IMR-90 (cell line): ENCODE results near the gene TBC1D22A. TPM values are rescaled to one million over a fixed set of nuclear protein-coding genes. Genes with fewer than 3 reads are reported as not detected.

ENCODE experiments used
- ATAC-seq: fragments of 200-7000 bp; cut with Tn5 transposase; 2 replicates; pipeline ENCODE4 v1.9.1; 2020; ENCODE audit warnings: low read depth, mild to moderate bottlenecking, moderate library complexity
- BruUV-seq: library from RNA; stranded (reverse); fragments of 400-500 nt; replicated peaks from 2 replicates; lab custom pipeline; 2021; lab: Mats Ljungman, UMichigan
- CTCF ChIA-PET: fragments of 300-600 bp; formaldehyde crosslinking; extraction: SDS; loops from one replicate; lab custom pipeline; 2021; ENCODE audit warnings: antibody characterized with exemption; lab: Yijun Ruan, JAX
- POLR2A ChIA-PET: fragments of 300-600 bp; sonication (Branson Sonifier 250); formaldehyde crosslinking; loops from one replicate; lab custom pipeline; 2022; ENCODE audit warnings: antibody characterized with exemption; ENCODE audit not compliant: unreplicated experiment; lab: Charles Lee
- DNase-seq: peaks from one replicate; pipeline ENCODE4 v3.0.0; 2013
- H2AFZ ChIP-seq: replicated peaks from 2 replicates; pipeline ENCODE3; 2013; ENCODE audit warnings: low read length, mild to moderate bottlenecking; ENCODE audit not compliant: poor library complexity
- H2AK5ac ChIP-seq: 2 replicates; pipeline ENCODE4 v1.6.1; 2013; ENCODE audit warnings: low read depth, low read length, inconsistent platforms
- H2AK9ac ChIP-seq: replicated peaks from 2 replicates; pipeline ENCODE3; 2013; ENCODE audit warnings: mild to moderate bottlenecking, low read depth, low read length, moderate library complexity; ENCODE audit not compliant: poor library complexity
- H2BK120ac ChIP-seq: 2 replicates; pipeline ENCODE4 v1.6.1; 2013; ENCODE audit warnings: low read depth, low read length, inconsistent platforms
- H2BK15ac ChIP-seq: 3 replicates; pipeline ENCODE4 v1.6.1; 2013; ENCODE audit warnings: low read depth, low read length, inconsistent platforms
- H2BK20ac ChIP-seq: 2 replicates; pipeline ENCODE4 v1.6.1; 2013; ENCODE audit warnings: low read depth, mild to moderate bottlenecking, inconsistent platforms, low read length, moderate library complexity
- H2BK5ac ChIP-seq: 2 replicates; pipeline ENCODE4 v1.6.1; 2013; ENCODE audit warnings: mild to moderate bottlenecking, low read depth, low read length, inconsistent platforms; ENCODE audit not compliant: poor library complexity, severe bottlenecking
- H3K14ac ChIP-seq: replicated peaks from 2 replicates; pipeline ENCODE4 v1.6.1; 2013; ENCODE audit warnings: low read depth, low read length, inconsistent platforms
- H3K18ac ChIP-seq: 2 replicates; pipeline ENCODE4 v1.6.1; 2013; ENCODE audit warnings: low read depth, low read length, control low read depth
- H3K23ac ChIP-seq: 2 replicates; pipeline ENCODE4 v1.6.1; 2013; ENCODE audit warnings: low read depth, low read length, inconsistent platforms
- H3K27ac ChIP-seq: 2 replicates; pipeline ENCODE4 v1.5.1; 2013; ENCODE audit warnings: mild to moderate bottlenecking, control low read depth, low read length; ENCODE audit not compliant: insufficient read depth
- H3K27me3 ChIP-seq: 2 replicates; pipeline ENCODE4 v1.6.1; 2013; ENCODE audit warnings: low read length; ENCODE audit not compliant: control insufficient read depth, insufficient read depth
- H3K36me3 ChIP-seq: 2 replicates; pipeline ENCODE4 v1.6.1; 2013; ENCODE audit warnings: low read length, mixed read lengths; ENCODE audit not compliant: control insufficient read depth, insufficient read depth
- H3K4ac ChIP-seq: 2 replicates; pipeline ENCODE4 v1.6.1; 2013; ENCODE audit warnings: low read depth, low read length, inconsistent platforms
- H3K4me1 ChIP-seq: 2 replicates; pipeline ENCODE4 v1.6.1; 2013; ENCODE audit warnings: low read length, mixed read lengths; ENCODE audit not compliant: control insufficient read depth, insufficient read depth
- H3K4me2 ChIP-seq: 2 replicates; pipeline ENCODE4 v1.6.1; 2013; ENCODE audit warnings: low read depth, mild to moderate bottlenecking, control low read depth, low read length, moderate library complexity
- H3K4me3 ChIP-seq: 2 replicates; pipeline ENCODE4 v1.5.1; 2013; ENCODE audit warnings: low read depth, mild to moderate bottlenecking, control low read depth, low read length, moderate library complexity; ENCODE audit not compliant: insufficient read depth
- H3K56ac ChIP-seq: 2 replicates; pipeline ENCODE4 v1.6.1; 2013; ENCODE audit warnings: low read length, inconsistent platforms; ENCODE audit not compliant: insufficient read depth; ENCODE audit errors: extremely low read depth
- H3K79me1 ChIP-seq, 2 experiments: 2 replicates each; pipeline ENCODE4 v1.6.1; 2013; ENCODE audit warnings: low read length in 2 of 2, inconsistent platforms in 1 of 2, low read depth in 1 of 2
- H3K9ac ChIP-seq: 2 replicates; pipeline ENCODE4 v1.6.1; 2013; ENCODE audit warnings: low read depth, low read length, control low read depth
- H3K9me1 ChIP-seq: 2 replicates; pipeline ENCODE4 v1.6.1; 2013; ENCODE audit warnings: low read length, inconsistent platforms; ENCODE audit not compliant: insufficient read depth
- H3K9me3 ChIP-seq: 2 replicates; pipeline ENCODE4 v1.6.1; 2013; ENCODE audit warnings: low read length; ENCODE audit not compliant: control insufficient read depth, insufficient read depth
- H4K20me1 ChIP-seq: 2 replicates; pipeline ENCODE4 v1.6.1; 2013; ENCODE audit warnings: low read length, inconsistent platforms; ENCODE audit not compliant: insufficient read depth
- H4K5ac ChIP-seq: 2 replicates; pipeline ENCODE4 v1.6.1; 2013; ENCODE audit warnings: mild to moderate bottlenecking, low read depth, low read length, control low read depth
- H4K8ac ChIP-seq, 2 experiments: 2 replicates each; pipeline ENCODE4 v1.6.1; 2013; ENCODE audit warnings: low read depth in 2 of 2, low read length in 2 of 2, control low read depth in 1 of 2, inconsistent platforms in 1 of 2
- H4K91ac ChIP-seq: 2 replicates; pipeline ENCODE4 v1.6.1; 2013; ENCODE audit warnings: low read depth, low read length, inconsistent platforms; ENCODE audit not compliant: insufficient read depth
- BHLHE40 ChIP-seq: fragments of 150-350 bp; IDR thresholded peaks from 2 replicates; pipeline ENCODE4 v1.6.1; 2016; ENCODE audit warnings: mild to moderate bottlenecking, low read depth, low read length
- CEBPB ChIP-seq: IDR thresholded peaks from 2 replicates; pipeline ENCODE4 v1.6.1; 2012; ENCODE audit warnings: low read depth, low read length, improper control_type of control experiment
- CTCF ChIP-seq: conservative IDR thresholded peaks from 2 replicates; pipeline ENCODE4 v1.5.1; 2012; ENCODE audit warnings: mild to moderate bottlenecking, low read depth, low read length, improper control_type of control experiment
- FOS ChIP-seq: fragments of 150-350 bp; IDR thresholded peaks from 2 replicates; pipeline ENCODE4 v1.6.1; 2016; ENCODE audit warnings: low read depth, low read length
- MAFK ChIP-seq: IDR thresholded peaks from 2 replicates; pipeline ENCODE4 v1.6.1; 2012; ENCODE audit warnings: low read depth, low read length, improper control_type of control experiment
- MXI1 ChIP-seq: IDR thresholded peaks from 2 replicates; pipeline ENCODE4 v1.6.1; 2012; ENCODE audit warnings: low read depth, mild to moderate bottlenecking, low read length, moderate library complexity, borderline replicate concordance
- NFE2L2 ChIP-seq: fragments of 150-350 bp; IDR thresholded peaks from 2 replicates; pipeline ENCODE4 v1.6.1; 2016; ENCODE audit warnings: low read depth, mild to moderate bottlenecking, low read length
- POLR2A ChIP-seq: IDR thresholded peaks from 2 replicates; pipeline ENCODE4 v1.6.1; 2012; ENCODE audit warnings: mild to moderate bottlenecking, low read depth, low read length
- RAD21 ChIP-seq: IDR thresholded peaks from 2 replicates; pipeline ENCODE4 v1.6.1; 2012; ENCODE audit warnings: low read length, improper control_type of control experiment
- RFX5 ChIP-seq: IDR thresholded peaks from 2 replicates; pipeline ENCODE4 v1.8.0; 2012; ENCODE audit warnings: low read depth, mild to moderate bottlenecking, low read length, moderate library complexity
- SMC3 ChIP-seq: fragments of 150-350 bp; IDR thresholded peaks from 2 replicates; pipeline ENCODE4 v1.6.1; 2016; ENCODE audit warnings: low read depth, mild to moderate bottlenecking, antibody characterized with exemption, low read length, moderate library complexity
- WGBS, 2 experiments: methylation state at CpG; one replicate each; pipeline versions ENCODE4 v1.1.5 to v1.1.7; 2013; ENCODE audit warnings: missing lambda C conversion rate in 2 of 2; ENCODE audit not compliant: insufficient read length in 1 of 2; ENCODE audit errors: extremely low coverage in 2 of 2; 5-methylcytosine and 5-hydroxymethylcytosine counted together
- dilution Hi-C: fragments of 300-500 bp; cut with HindIII; formaldehyde crosslinking; loops from one replicate; pipeline ENCODE4 v1.14.3; 2018; ENCODE audit warnings: low sequenced_read_pairs; ENCODE audit not compliant: unreplicated experiment
- in situ Hi-C: fragments of 300-500 bp; cut with MboI; formaldehyde crosslinking; loops from 3 replicates; pipeline ENCODE4 v1.14.3; 2019; ENCODE audit warnings: low sequenced_read_pairs, inconsistent platforms, mixed read lengths
- intact Hi-C: fragments of 100-400 bp; cut with micrococcal nuclease; formaldehyde crosslinking; loops from 2 replicates; pipeline ENCODE4 v1.10.0; 2022
- polyA plus RNA-seq, 3 experiments: library from polyadenylated mRNA; depleted of rRNA; stranded (reverse); fragments of >200 nt; gene quantifications; 2 replicates each; pipeline ENCODE4 v1.2.3, GENCODE V29; 2012; ENCODE audit warnings: low replicate concordance in 1 of 3
- total RNA-seq: library from RNA; depleted of rRNA; stranded (reverse); fragments of >200 nt; gene quantifications from 2 replicates; pipeline ENCODE4 v1.2.3, GENCODE V29; 2012
- TF ChIP-seq, protein P1 (sequence below): fragments of 150-350 bp; IDR thresholded peaks from 2 replicates; pipeline ENCODE4 v1.6.1; 2017; ENCODE audit warnings: mild to moderate bottlenecking, antibody characterized with exemption, low read length, low read depth

TBC1D22A gene
- total and polyA plus RNA-seq, 2 of the 4 experiments (the other 2 are of a cell fraction) = 9.0 to 16.7 TPM

GRCh38 chr22:46900549-46900948 lies 138.1 kb downstream of the TBC1D22A start:
- H2BK120ac ChIP-seq = no peak overlapping the region
- no peak overlapping the region for H2AK5ac ChIP-seq
- in situ Hi-C loops (no loop called here), intact Hi-C loops (no loop called here), dilution Hi-C loops (no loop called here)
- no peak overlapping the region for H3K4ac ChIP-seq
- H3K79me1 ChIP-seq = peaks cover 5 to 9% of the 10 kb centered on the region in 2 experiments; a peak in 2 of 4 replicates
- H2AK9ac ChIP-seq = no peak overlapping the region
- H3K14ac ChIP-seq = no peak overlapping the region
- H3K4me1 ChIP-seq = no peaks in the 10 kb centered on the region
- H3K9me3 ChIP-seq = no peaks in the 10 kb centered on the region
- CTCF ChIA-PET = no interaction called here
- WGBS, 2 experiments = no CpG with 5 or more reads among the region's 5 CpGs
- no peak overlapping the region for H2AFZ ChIP-seq
- POLR2A ChIA-PET = no interaction called here
- no peak overlapping the region for H3K23ac ChIP-seq
- no peak overlapping the region for H3K4me2 ChIP-seq
- H4K5ac ChIP-seq = no peak overlapping the region
- no peak overlapping the region for H3K4me3 ChIP-seq
- H3K9me1 ChIP-seq = no peaks in the 10 kb centered on the region
- no peak for ATAC-seq
- no peak overlapping the region for H2BK15ac ChIP-seq
- H3K56ac ChIP-seq = no peak overlapping the region
- no peaks in the 10 kb centered on the region for H3K27me3 ChIP-seq
- no peak for DNase-seq
- BruUV-seq = no TSS peak
- H2BK5ac ChIP-seq = no peak overlapping the region
- H3K27ac ChIP-seq = no peak overlapping the region
- H4K91ac ChIP-seq = no peak overlapping the region
- H4K20me1 ChIP-seq = no peaks in the 10 kb centered on the region; the same call in 1 of the 2 replicates
- H3K9ac ChIP-seq = no peak overlapping the region
- no peak overlapping the region for H2BK20ac ChIP-seq
- no peak overlapping the region for H3K18ac ChIP-seq
- H3K36me3 ChIP-seq = peaks cover 7% of the 10 kb centered on the region
- TF ChIP-seq BHLHE40 (no peak), CEBPB (no peak), MXI1 (no peak), POLR2A (no peak), CTCF (no peak), RFX5 (no peak), RAD21 (no peak), NFE2L2 (no peak), FOS (no peak), SMC3 (no peak), MAFK (no peak)
- TF ChIP-seq, protein P1, sequence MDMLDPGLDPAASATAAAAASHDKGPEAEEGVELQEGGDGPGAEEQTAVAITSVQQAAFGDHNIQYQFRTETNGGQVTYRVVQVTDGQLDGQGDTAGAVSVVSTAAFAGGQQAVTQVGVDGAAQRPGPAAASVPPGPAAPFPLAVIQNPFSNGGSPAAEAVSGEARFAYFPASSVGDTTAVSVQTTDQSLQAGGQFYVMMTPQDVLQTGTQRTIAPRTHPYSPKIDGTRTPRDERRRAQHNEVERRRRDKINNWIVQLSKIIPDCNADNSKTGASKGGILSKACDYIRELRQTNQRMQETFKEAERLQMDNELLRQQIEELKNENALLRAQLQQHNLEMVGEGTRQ = no peak
- H4K8ac ChIP-seq = no peak overlapping the region
